ENCODE data around the gene PINK1.

DNA sequence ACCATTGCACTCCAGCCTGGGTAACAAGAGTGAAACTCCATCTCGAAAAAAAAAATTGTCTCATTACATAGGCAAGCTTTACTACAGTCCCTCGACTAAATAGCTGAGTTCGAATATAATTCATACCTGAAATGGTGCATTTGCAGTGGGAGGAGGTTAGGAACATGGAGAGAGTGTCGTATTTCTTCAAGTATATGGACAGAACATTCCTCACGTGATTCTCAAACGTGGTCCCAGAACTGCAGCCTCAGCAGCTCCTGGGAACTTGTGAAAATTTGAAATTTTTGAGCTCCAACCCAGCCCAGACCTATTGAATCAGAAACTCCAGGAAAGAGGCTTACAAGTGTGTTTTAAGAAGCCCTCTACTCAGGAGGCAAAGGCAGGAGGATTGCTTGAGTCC, 37.2 kb upstream of the PINK1 start:
- TF ChIP-seq POLR2AphosphoS5 (IDR thresholded peaks at IDR 0.05; ENCODE audit: low read depth, low read length), result no peak
- TF ChIP-seq CTCF (IDR thresholded peaks at IDR 0.05), result no peak
